NT2/D1 (cell line): Measurements from ENCODE around the gene GLIS2.

Source experiments
- DNase-seq: peaks from one replicate; pipeline ENCODE4 v3.0.0-alpha.2; 2011; ENCODE audit warnings: low read depth, low spot score
- H3K27me3 ChIP-seq: 2 replicates; pipeline ENCODE4 v1.6.0; 2011; ENCODE audit warnings: mild to moderate bottlenecking; ENCODE audit not compliant: insufficient read length, insufficient read depth
- H3K36me3 ChIP-seq: 2 replicates; pipeline ENCODE4 v1.6.1; 2011; ENCODE audit warnings: mild to moderate bottlenecking, low read length, mixed read lengths; ENCODE audit not compliant: insufficient read depth, insufficient read length
- H3K4me1 ChIP-seq: 2 replicates; pipeline ENCODE4 v1.5.1; 2011; ENCODE audit not compliant: insufficient read depth, insufficient read length
- H3K4me3 ChIP-seq: 2 replicates; pipeline ENCODE4 v1.5.1; 2011; ENCODE audit warnings: low read depth; ENCODE audit not compliant: insufficient read length
- H3K9ac ChIP-seq: 2 replicates; pipeline ENCODE4 v1.6.0; 2011; ENCODE audit warnings: low read depth; ENCODE audit not compliant: insufficient read length
- H3K9me3 ChIP-seq: 2 replicates; pipeline ENCODE4 v1.5.1; 2011; ENCODE audit warnings: mild to moderate bottlenecking, low read length; ENCODE audit not compliant: insufficient read depth
- SUZ12 ChIP-seq: IDR thresholded peaks from 2 replicates; pipeline ENCODE4 v1.6.1; 2011; ENCODE audit not compliant: insufficient read length, insufficient read depth; ENCODE audit errors: extremely low read depth
- YY1 ChIP-seq: IDR thresholded peaks from 2 replicates; pipeline ENCODE4 v1.6.1; 2011; ENCODE audit not compliant: insufficient read length, insufficient read depth
- ZNF274 ChIP-seq: IDR thresholded peaks from 2 replicates; pipeline ENCODE4 v1.6.1; 2011; ENCODE audit warnings: mild to moderate bottlenecking, low read depth, low read length

GLIS2 gene

GRCh38 chr16:4349332-4349731, 33.5 kb downstream of the GLIS2 start:
- peak overlapping the region; percentile 34 for H3K9ac ChIP-seq
- TF ChIP-seq SUZ12: no peak
- TF ChIP-seq ZNF274: no peak
- TF ChIP-seq YY1: no peak
- peaks cover 4% of the 10 kb centered on the region for H3K27me3 ChIP-seq
- H3K4me3 ChIP-seq: no peak overlapping the region
- peaks cover 6% of the 10 kb centered on the region for H3K4me1 ChIP-seq
- no peak for DNase-seq
- peaks cover 2% of the 10 kb centered on the region; the same call in 1 of the 2 replicates for H3K9me3 ChIP-seq
- peaks cover 49% of the 10 kb centered on the region for H3K36me3 ChIP-seq

- TF ChIP-seq ZNF274: no peak
- no peak for TF ChIP-seq SUZ12
- H3K9ac ChIP-seq: peak overlapping the region; percentile 100
Observed at GRCh38 chr16:4350365-4350786, 34.5 kb downstream of the GLIS2 start.

GRCh38 chr16:4350787-4351659, 35.2 kb downstream of the GLIS2 start, which contains the start of gene PAM16:
PAM16 (minus strand) TSS chr16:4351321; CDS start chr16:4351234, 87 bp downstream.
- Histone ChIP-seq H3K4me3 (peak within 1 kb of the TSS; percentile 100), H3K4me1 (peaks cover 10% of the 10 kb centered on the region), H3K36me3 (peaks cover 36% of the 10 kb centered on the region), H3K27me3 (peaks cover 4% of the 10 kb centered on the region), H3K9me3 (no peaks in the 10 kb centered on the region), H3K9ac (peak within 1 kb of the TSS; percentile 100)
- DNase-seq: peak; percentile 97
- no peak for TF ChIP-seq ZNF274
- no peak for TF ChIP-seq YY1
- TF ChIP-seq SUZ12: no peak

More at GRCh38 chr16:4350365-4350786, 34.5 kb downstream of the GLIS2 start:
- no peaks in the 10 kb centered on the region for H3K9me3 ChIP-seq
- H3K27me3 ChIP-seq: peaks cover 4% of the 10 kb centered on the region
- H3K4me1 ChIP-seq: peaks cover 10% of the 10 kb centered on the region
- peaks cover 42% of the 10 kb centered on the region for H3K36me3 ChIP-seq
- H3K4me3 ChIP-seq: peak overlapping the region; percentile 100
- no peak for DNase-seq

GRCh38 chr16:4351880-4352279, 36.0 kb downstream of the GLIS2 start:
- no peaks in the 10 kb centered on the region for H3K9me3 ChIP-seq
- no peak overlapping the region for H3K9ac ChIP-seq
- DNase-seq: no peak
- no peak overlapping the region for H3K4me3 ChIP-seq
- peaks cover 10% of the 10 kb centered on the region for H3K4me1 ChIP-seq
- peaks cover 31% of the 10 kb centered on the region for H3K36me3 ChIP-seq
- TF ChIP-seq ZNF274: no peak
- TF ChIP-seq YY1: no peak
- TF ChIP-seq SUZ12: no peak
- peaks cover 4% of the 10 kb centered on the region for H3K27me3 ChIP-seq

- Histone ChIP-seq H3K36me3 (peaks cover 21% of the 10 kb centered on the region), H3K9ac (no peak overlapping the region), H3K9me3 (no peaks in the 10 kb centered on the region), H3K4me1 (peaks cover 10% of the 10 kb centered on the region), H3K4me3 (no peak overlapping the region), H3K27me3 (peaks cover 4% of the 10 kb centered on the region)
- DNase-seq: no peak
- TF ChIP-seq ZNF274 (no peak), YY1 (no peak), SUZ12 (no peak)
Observed at GRCh38 chr16:4352843-4353242, 37.0 kb downstream of the GLIS2 start.

GRCh38 chr16:4353675-4354074, 37.8 kb downstream of the GLIS2 start:
- DNase-seq: no peak
- Histone ChIP-seq H3K27me3 (peaks cover 4% of the 10 kb centered on the region), H3K4me3 (no peak overlapping the region), H3K4me1 (peaks cover 6% of the 10 kb centered on the region), H3K9me3 (no peaks in the 10 kb centered on the region), H3K9ac (no peak overlapping the region), H3K36me3 (peaks cover 13% of the 10 kb centered on the region)
- TF ChIP-seq YY1 (no peak), ZNF274 (no peak), SUZ12 (no peak)
